ENCODE data around the gene RNF41. TPM values are rescaled to one million over a fixed set of nuclear protein-coding genes. Genes with fewer than 3 reads are reported as not detected.
A peak's percentile ranks its signal among the peaks of the same experiment; 100 is the strongest.

RNF41 gene
- total and polyA plus RNA-seq, 2 of the 13 experiments (the other 11 are each of a cell fraction or from before 2014, with no cell fraction given), result 27.1 to 39.4 TPM

GRCh38 chr12:56230432-56231183, 8.9 kb upstream of the RNF41 start (continued):
- peak; percentile 88 for TF ChIP-seq ASH2L (IDR thresholded peaks at IDR 0.05; ENCODE audit: insufficient read length, low read depth, low read length)
- peak; percentile 25 for TF ChIP-seq ZNF687 (CRISPR knock-in tag; IDR thresholded peaks at IDR 0.05)
- TF ChIP-seq SPEN (CRISPR knock-in tag; IDR thresholded peaks at IDR 0.05; ENCODE audit: low read depth), result peak; percentile 45; the same call in 1 of the 2 replicates
- TF ChIP-seq ZNF143 (CRISPR knock-in tag; IDR thresholded peaks at IDR 0.05), result no peak
- TF ChIP-seq RBAK (CRISPR knock-in tag; IDR thresholded peaks at IDR 0.05), result no peak
- peak; percentile 59; the same call in 1 of the 2 replicates for TF ChIP-seq HOMEZ (CRISPR knock-in tag; IDR thresholded peaks at IDR 0.05; ENCODE audit: low read depth)
- TF ChIP-seq POLR2AphosphoS5 (IDR thresholded peaks at IDR 0.05; ENCODE audit: low read depth, low read length), result peak; percentile 91
- TF ChIP-seq NCOR1 (IDR thresholded peaks at IDR 0.05; ENCODE audit: borderline replicate concordance, low read length), result peak; percentile 66
- no peak for TF ChIP-seq ZNF512B (CRISPR knock-in tag; IDR thresholded peaks at IDR 0.05; ENCODE audit: borderline replicate concordance)
- peak; percentile 68; the same call in 1 of the 2 replicates for TF ChIP-seq CCDC6 (CRISPR knock-in tag; IDR thresholded peaks at IDR 0.05)
- TF ChIP-seq ZNF331 (CRISPR knock-in tag; IDR thresholded peaks at IDR 0.05), result peak; percentile 24; the same call in 1 of the 2 replicates
- TF ChIP-seq HOXA7 (CRISPR knock-in tag; IDR thresholded peaks at IDR 0.05), result no peak
- TF ChIP-seq ZNF550 (CRISPR knock-in tag; IDR thresholded peaks at IDR 0.05; ENCODE audit: borderline replicate concordance), result no peak
- 0 out of 2 replicates have a peak, but pooled peaks have one; percentile 12 for TF ChIP-seq ZNF652 (CRISPR knock-in tag; IDR thresholded peaks at IDR 0.05; ENCODE audit: borderline replicate concordance, low read depth)
- 0 out of 2 replicates have a peak, but pooled peaks have one; percentile 26 for TF ChIP-seq BHLHE40 (IDR thresholded peaks at IDR 0.05; ENCODE audit: low read length)
- TF ChIP-seq ZNF343 (CRISPR knock-in tag; IDR thresholded peaks at IDR 0.05), result no peak
- no peak for TF ChIP-seq ETS1 (CRISPR knock-in tag; IDR thresholded peaks at IDR 0.05)
- TF ChIP-seq ZSCAN30 (CRISPR knock-in tag; IDR thresholded peaks at IDR 0.05), result no peak
- no peak for TF ChIP-seq NKX3-1 (CRISPR knock-in tag; IDR thresholded peaks at IDR 0.05)
- TF ChIP-seq POGZ (CRISPR knock-in tag; IDR thresholded peaks at IDR 0.05), result peak; percentile 18; the same call in 1 of the 2 replicates

Measured in HepG2 (cell line).